ENCODE results near the gene CRYBG1.

Gene CRYBG1

DNA sequence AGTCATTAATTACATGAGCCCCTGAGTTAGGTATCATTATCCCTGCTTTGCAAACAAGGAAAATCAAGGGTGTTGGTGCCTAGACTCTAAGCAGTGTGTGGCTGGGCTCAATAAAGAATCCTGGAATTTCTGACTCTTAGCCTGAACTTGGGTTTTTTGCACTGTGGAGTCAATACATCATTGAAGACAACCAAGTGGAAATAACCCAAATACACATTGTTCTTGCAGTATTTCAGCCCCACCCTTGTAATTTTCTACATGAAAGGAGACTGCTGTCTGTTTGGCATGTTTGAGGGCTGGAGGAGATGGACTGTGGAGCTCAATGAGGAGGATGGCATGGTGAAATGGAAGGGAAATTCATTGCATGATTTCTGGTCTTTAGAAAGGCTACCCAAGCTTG, 110.3 kb downstream of the CRYBG1 start:
- H3K4me3 ChIP-seq (ENCODE audit: low read depth, low read length) = no peak overlapping the region
- TF ChIP-seq, protein P1, sequence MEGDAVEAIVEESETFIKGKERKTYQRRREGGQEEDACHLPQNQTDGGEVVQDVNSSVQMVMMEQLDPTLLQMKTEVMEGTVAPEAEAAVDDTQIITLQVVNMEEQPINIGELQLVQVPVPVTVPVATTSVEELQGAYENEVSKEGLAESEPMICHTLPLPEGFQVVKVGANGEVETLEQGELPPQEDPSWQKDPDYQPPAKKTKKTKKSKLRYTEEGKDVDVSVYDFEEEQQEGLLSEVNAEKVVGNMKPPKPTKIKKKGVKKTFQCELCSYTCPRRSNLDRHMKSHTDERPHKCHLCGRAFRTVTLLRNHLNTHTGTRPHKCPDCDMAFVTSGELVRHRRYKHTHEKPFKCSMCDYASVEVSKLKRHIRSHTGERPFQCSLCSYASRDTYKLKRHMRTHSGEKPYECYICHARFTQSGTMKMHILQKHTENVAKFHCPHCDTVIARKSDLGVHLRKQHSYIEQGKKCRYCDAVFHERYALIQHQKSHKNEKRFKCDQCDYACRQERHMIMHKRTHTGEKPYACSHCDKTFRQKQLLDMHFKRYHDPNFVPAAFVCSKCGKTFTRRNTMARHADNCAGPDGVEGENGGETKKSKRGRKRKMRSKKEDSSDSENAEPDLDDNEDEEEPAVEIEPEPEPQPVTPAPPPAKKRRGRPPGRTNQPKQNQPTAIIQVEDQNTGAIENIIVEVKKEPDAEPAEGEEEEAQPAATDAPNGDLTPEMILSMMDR (IDR thresholded peaks at IDR 0.05; ENCODE audit: low read depth, low read length) = no peak

DNA sequence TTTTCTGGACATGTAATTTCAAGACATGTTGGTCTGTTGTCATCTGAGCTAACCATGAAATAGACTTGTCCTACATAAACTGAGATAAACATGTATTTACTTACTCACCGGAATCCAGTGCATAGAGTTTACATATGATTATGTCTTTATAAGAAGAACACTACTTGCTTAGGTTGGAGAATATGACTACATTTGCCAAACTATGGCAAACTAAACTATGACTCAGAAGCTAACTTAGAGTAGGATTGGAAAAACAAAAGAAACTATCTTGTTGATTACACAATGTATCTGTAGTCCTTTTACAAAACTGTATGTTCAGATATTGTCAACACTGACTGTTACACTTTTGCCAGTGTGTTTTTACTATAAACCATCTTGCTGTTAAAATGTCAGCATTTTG, 113.3 kb downstream of the CRYBG1 start:
- H3K4me3 ChIP-seq (ENCODE audit: low read depth, low read length) = no peak overlapping the region
- TF ChIP-seq, protein P1 (IDR thresholded peaks at IDR 0.05; ENCODE audit: low read depth, low read length) = no peak

DNA sequence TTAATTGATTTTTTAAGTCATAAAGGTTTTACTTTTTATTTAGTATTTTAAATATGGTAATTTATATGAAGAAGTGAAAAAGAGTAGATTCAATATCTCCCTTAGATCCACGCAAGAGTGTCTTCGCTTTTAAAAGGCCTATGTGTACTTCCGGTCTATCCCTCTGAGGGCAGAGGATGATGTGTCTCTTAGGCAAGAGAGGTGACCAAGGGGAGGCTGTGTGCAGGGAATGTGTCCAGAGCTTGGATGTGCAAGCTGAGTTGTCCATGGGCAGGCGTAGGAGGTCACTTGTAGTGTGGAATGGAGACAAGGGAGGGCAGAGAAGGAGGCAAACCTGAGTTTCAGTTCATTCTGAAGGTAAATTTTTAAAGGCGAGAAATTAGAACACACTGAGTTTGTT, 113.9 kb downstream of the CRYBG1 start:
- H3K4me3 ChIP-seq (ENCODE audit: low read depth, low read length) = no peak overlapping the region
- TF ChIP-seq, protein P1 (IDR thresholded peaks at IDR 0.05; ENCODE audit: low read depth, low read length) = no peak

DNA sequence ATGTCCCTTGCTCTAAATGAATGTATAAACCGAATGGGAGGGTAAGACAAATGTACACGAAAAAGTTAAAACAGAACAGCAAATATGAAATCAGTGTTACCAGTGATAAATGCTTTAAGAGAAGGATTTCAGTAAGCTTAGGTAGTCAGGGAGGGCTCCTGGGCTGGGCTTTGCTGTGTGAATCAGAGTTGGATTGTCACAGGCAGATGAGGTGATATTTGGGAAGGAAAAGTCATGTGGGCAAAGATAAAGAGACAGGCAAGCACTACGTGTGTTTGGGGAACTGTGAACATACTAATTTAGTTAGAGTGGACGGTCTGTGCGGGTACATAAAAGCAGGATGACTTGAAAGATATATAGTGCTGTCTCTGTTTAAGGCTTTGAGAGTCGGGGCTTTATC, 114.8 kb downstream of the CRYBG1 start:
- TF ChIP-seq, protein P1 (IDR thresholded peaks at IDR 0.05; ENCODE audit: low read depth, low read length) = no peak
- H3K4me3 ChIP-seq (ENCODE audit: low read depth, low read length) = no peak overlapping the region

DNA sequence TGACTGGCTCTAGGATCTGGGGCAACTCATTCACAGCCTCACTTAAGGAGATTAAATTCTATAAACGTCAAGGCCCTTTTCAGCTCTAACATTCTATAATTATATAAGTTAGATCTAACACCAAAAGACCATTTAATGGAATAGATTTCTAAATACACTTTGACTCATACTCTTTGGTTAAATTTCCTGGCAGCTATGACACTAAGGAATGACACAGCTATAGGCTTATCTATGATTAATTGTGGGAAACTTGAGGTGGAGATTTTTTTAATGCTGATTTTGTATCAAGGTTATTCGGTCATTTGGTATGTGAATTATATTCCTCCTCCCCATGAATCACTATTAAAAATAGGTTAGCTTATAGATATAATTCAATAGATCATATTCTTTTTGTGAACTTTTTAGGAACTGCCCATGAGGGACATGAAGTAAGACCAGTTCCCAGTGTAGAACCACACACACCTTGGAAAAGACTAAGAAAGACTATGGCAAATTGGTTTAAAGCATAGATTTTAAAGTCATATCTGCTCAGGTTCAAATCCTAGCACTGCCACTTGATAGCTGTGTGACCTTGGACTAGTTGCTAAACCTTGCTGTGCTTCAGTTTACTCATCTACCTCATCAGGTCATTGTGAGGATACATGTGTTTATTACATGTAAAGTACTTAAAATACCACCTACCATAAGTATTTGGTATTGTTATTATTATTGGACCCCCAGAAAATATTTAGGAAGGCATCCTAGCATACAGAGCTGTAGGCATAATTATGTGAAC, 116.0 kb downstream of the CRYBG1 start:
- TF ChIP-seq, protein P1 (IDR thresholded peaks at IDR 0.05; ENCODE audit: low read depth, low read length) = no peak
- no peak overlapping the region for H3K4me3 ChIP-seq (ENCODE audit: low read depth, low read length)

DNA sequence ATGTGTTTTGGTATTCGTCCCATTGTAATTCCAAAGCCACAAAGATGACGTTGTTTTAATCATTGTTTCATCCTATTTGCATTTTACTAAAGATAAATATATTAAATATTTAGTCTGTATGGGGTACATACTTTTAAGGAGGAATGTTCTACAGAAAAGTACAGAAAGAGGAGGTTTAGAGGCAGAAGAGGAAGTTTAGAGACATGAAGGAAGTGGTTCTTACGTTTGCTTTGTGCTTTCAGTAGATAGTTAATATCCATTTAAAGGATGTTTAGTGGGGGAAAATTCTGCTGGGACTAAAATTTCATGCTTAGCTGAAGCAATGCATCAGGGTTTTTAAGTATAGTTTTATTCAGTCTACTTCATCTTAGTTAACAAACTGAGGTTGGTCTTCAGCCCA, 116.6 kb downstream of the CRYBG1 start:
- TF ChIP-seq, protein P1 (IDR thresholded peaks at IDR 0.05; ENCODE audit: low read depth, low read length) = no peak

DNA sequence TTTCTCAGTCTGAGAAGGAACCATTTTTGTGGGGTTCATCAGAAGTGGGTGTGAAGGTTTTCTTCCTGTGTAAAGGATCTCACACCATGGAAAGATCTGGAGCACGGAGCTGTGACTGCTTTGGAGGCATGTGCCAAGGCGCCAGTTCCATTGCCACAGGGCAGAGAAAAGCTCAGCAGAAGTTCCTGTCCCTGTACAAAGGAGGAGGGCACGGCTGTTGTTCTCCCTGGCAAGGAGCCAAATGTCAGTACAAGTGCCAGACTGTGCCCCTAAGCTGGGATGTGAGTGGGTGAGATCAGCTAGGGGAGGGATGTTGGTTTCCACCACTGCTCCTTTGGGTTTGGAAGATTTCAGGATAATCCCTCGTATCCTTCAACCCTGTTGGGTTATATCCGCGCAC, 117.3 kb downstream of the CRYBG1 start:
- TF ChIP-seq, protein P1 (IDR thresholded peaks at IDR 0.05; ENCODE audit: low read depth, low read length) = no peak
- H3K4me3 ChIP-seq (ENCODE audit: low read depth, low read length) = no peak overlapping the region

More for the DNA sequence above, 116.6 kb downstream of the CRYBG1 start:
- no peak overlapping the region for H3K4me3 ChIP-seq (ENCODE audit: low read depth, low read length)

All from WI38 (cell line).